Stomach (tissue), 4 donors: ENCODE results near the gene THSD7B.

ENCODE experiments used
- POLR2A ChIP-seq, 4 donors: fragments of 450-650 bp; IDR thresholded peaks; one replicate each; pipeline ENCODE4 v1.6.1; 2016; ENCODE audit warnings: antibody characterized with exemption in 4 of 4, control low read depth in 2 of 4, mild to moderate bottlenecking in 1 of 4, moderate library complexity in 1 of 4
- POLR2AphosphoS5 ChIP-seq, 3 donors: sonication (generic); formaldehyde crosslinking; IDR thresholded peaks; one replicate each; pipeline ENCODE4 v1.6.1; 2016; ENCODE audit warnings: antibody characterized with exemption in 3 of 3
- TF ChIP-seq, protein P1 (sequence below), 7 experiments: fragments of 450-650 bp in 4 of 7; fragments of 200-600 bp in 3 of 7; sonication (generic) in 3 of 7; IDR thresholded peaks; one replicate each; pipeline ENCODE4 v1.5.1; 2016 to 2019; ENCODE audit warnings: antibody characterized with exemption in 7 of 7, control low read depth in 2 of 7, mild to moderate bottlenecking in 1 of 7

GRCh38 chr2:137250401-137250800 is 485.1 kb downstream of the THSD7B start:
- no peak for TF ChIP-seq POLR2AphosphoS5 (IDR thresholded peaks at IDR 0.05)
- TF ChIP-seq POLR2A (IDR thresholded peaks at IDR 0.05): no peak
- TF ChIP-seq, protein P1, sequence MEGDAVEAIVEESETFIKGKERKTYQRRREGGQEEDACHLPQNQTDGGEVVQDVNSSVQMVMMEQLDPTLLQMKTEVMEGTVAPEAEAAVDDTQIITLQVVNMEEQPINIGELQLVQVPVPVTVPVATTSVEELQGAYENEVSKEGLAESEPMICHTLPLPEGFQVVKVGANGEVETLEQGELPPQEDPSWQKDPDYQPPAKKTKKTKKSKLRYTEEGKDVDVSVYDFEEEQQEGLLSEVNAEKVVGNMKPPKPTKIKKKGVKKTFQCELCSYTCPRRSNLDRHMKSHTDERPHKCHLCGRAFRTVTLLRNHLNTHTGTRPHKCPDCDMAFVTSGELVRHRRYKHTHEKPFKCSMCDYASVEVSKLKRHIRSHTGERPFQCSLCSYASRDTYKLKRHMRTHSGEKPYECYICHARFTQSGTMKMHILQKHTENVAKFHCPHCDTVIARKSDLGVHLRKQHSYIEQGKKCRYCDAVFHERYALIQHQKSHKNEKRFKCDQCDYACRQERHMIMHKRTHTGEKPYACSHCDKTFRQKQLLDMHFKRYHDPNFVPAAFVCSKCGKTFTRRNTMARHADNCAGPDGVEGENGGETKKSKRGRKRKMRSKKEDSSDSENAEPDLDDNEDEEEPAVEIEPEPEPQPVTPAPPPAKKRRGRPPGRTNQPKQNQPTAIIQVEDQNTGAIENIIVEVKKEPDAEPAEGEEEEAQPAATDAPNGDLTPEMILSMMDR (IDR thresholded peaks at IDR 0.05): no peak
